Adrenal gland (tissue), 12 donors: Measurements from ENCODE around the gene ACTR8. TPM values are rescaled to one million over a fixed set of nuclear protein-coding genes. Genes with fewer than 3 reads are reported as not detected.

ENCODE experiments used
- DNase-seq, 7 donors: peaks; one replicate each; pipeline ENCODE4 v3.0.0-alpha.2; 2019 to 2020
- H3K27ac ChIP-seq, 5 donors: fragments of 200-600 bp; sonication (generic) in 4 of 5; 1 replicate in 3 of 5; 2 replicates in 2 of 5; pipeline versions ENCODE4 v1.5.1 to v1.8.0; 2016 to 2020; ENCODE audit warnings: mild to moderate bottlenecking in 1 of 5
- H3K27me3 ChIP-seq: fragments of 200-600 bp; 2 replicates; pipeline ENCODE4 v1.8.0; 2021
- H3K36me3 ChIP-seq, 2 donors: fragments of 200-600 bp; replicated peaks in 1 of 2; 1 replicate in 1 of 2; 2 replicates in 1 of 2; pipeline versions ENCODE4 v1.5.1 to v1.8.0; 2018 to 2022
- H3K4me1 ChIP-seq, 2 donors: fragments of 200-600 bp; replicated peaks in 1 of 2; 1 replicate in 1 of 2; 2 replicates in 1 of 2; pipeline versions ENCODE4 v1.5.1 to v1.8.0; 2018 to 2021
- H3K4me3 ChIP-seq, 4 donors: fragments of 200-600 bp; sonication (generic) in 3 of 4; one replicate each; pipeline ENCODE4 v1.5.1; 2016 to 2018
- H3K9me3 ChIP-seq, 3 donors: fragments of 200-600 bp; sonication (generic) in 1 of 3; replicated peaks in 1 of 3; 1 replicate in 2 of 3; 2 replicates in 1 of 3; pipeline versions ENCODE4 v1.5.1 to v1.8.0; 2016 to 2021
- CTCF ChIP-seq, 6 experiments: fragments of 450-650 bp in 4 of 6; fragments of 200-600 bp in 2 of 6; sonication (generic) in 1 of 6; IDR thresholded peaks; 1 replicate in 5 of 6; 2 replicates in 1 of 6; pipeline versions ENCODE4 v1.5.1 to v1.8.0; 2016 to 2021; ENCODE audit warnings: antibody characterized with exemption in 6 of 6, mild to moderate bottlenecking in 2 of 6, moderate library complexity in 1 of 6
- POLR2A ChIP-seq, 2 donors: fragments of 450-650 bp; IDR thresholded peaks; one replicate each; pipeline ENCODE4 v1.6.1; 2017; ENCODE audit warnings: antibody characterized with exemption in 2 of 2, mild to moderate bottlenecking in 2 of 2, moderate library complexity in 1 of 2
- WGBS, 4 donors: extraction: QIAGEN DNeasy Blood & Tissue Kit in 2 of 4; methylation state at CpG; one replicate each; pipeline versions ENCODE4 v1.1.5 to v1.1.7; 2013 to 2017; 5-methylcytosine and 5-hydroxymethylcytosine counted together
- intact Hi-C, 2 donors: fragments of 100-400 bp; cut with DNase I; formaldehyde crosslinking; loops; one replicate each; pipeline versions ENCODE4 v1.14.1 to v1.15.0; 2022 to 2023
- polyA plus RNA-seq, 3 donors: library from polyadenylated mRNA; stranded (reverse); fragments of 200-250 nt in 2 of 3; fragments of 350-450 nt in 1 of 3; fragmentation: Illumina TruSeq in 1 of 3; extraction: RNeasy Lipid Tissue Mini Kit (QIAGEN cat#74804) in 1 of 3; gene quantifications; one replicate each; pipeline ENCODE4 v1.2.3, GENCODE V29; 2013 to 2014
- total RNA-seq, 9 donors: library from RNA; depleted of rRNA in 4 of 9; stranded (reverse); fragments of >200 nt in 4 of 9; fragments of 120-200 nt in 1 of 9; fragmentation: NEBNext Ultra II Directional in 1 of 9; extraction: Animal tissue kit (Norgen Biotek cat#: 25700) in 1 of 9; gene quantifications; one replicate each; pipeline versions ENCODE4 v1.1.0 to v1.2.4, GENCODE V29; 2013 to 2023
- donor health status: healthy with polysubstance abuse.
- donor health status: Bipolar disorder and iron deficiency.
- donor health status: DM: yes; HTN: yes; CAD: no.
- donor health status: DM: no; HTN: no; CAD: no.
- donor health status: DM: no; HTN: no; CAD: no.
- donor health status: DM: yes; HTN: yes; CAD: no.

Gene ACTR8
- total and polyA plus RNA-seq, 12 donors = 5.8 to 42.2 (median 21.1) TPM

DNA sequence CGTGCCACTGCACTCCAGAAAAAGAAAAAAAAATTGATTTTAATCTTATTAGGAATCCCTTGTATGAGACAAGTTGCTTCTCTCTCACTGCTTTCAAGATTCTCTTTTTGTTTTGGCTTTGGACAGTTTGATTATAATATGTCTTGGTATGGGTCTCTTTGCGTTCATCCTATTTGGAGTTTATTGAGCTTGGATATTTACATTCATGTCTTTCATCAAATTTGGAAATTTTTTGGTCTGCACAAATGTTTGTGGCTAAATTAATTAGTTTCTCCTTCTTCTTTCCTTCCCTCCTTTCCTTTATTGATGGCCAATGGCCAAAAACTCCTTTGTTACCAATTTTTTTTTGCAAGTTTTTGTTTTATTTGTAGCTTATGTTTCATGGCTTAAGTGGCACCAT is 37.8 kb upstream of the ACTR8 start:
- WGBS, 4 donors = 78 to 94% (median 87%) methylated on average over 2 of the region's 2 CpGs
- Histone ChIP-seq H3K36me3 (no peaks in the 10 kb centered on the region), H3K27ac (no peak overlapping the region), H3K27me3 (no peaks in the 10 kb centered on the region), H3K9me3 (no peaks in the 10 kb centered on the region), H3K4me1 (no peaks in the 10 kb centered on the region), H3K4me3 (no peak overlapping the region)
- DNase-seq = no peak
- TF ChIP-seq CTCF (IDR thresholded peaks at IDR 0.05) (no peak), POLR2A (IDR thresholded peaks at IDR 0.05) (no peak)
- intact Hi-C loops = no loop called here

GRCh38 chr3:53913401-53913800 is 31.4 kb upstream of the ACTR8 start:
- Histone ChIP-seq H3K4me3 (no peak overlapping the region), H3K27me3 (no peaks in the 10 kb centered on the region), H3K36me3 (no peaks in the 10 kb centered on the region), H3K4me1 (no peaks in the 10 kb centered on the region), H3K9me3 (no peaks in the 10 kb centered on the region), H3K27ac (no peak overlapping the region)
- WGBS, 4 donors = 75 to 90% (median 87%) methylated on average over 8 of the region's 8 CpGs
- no peak for TF ChIP-seq POLR2A (IDR thresholded peaks at IDR 0.05)
- TF ChIP-seq CTCF (IDR thresholded peaks at IDR 0.05) = no peak
- DNase-seq = no peak
- intact Hi-C loops = no loop called here

GRCh38 chr3:53902711-53903110 is 20.8 kb upstream of the ACTR8 start:
- Histone ChIP-seq H3K4me1 (no peaks in the 10 kb centered on the region), H3K36me3 (no peaks in the 10 kb centered on the region), H3K4me3 (no peak overlapping the region), H3K9me3 (no peaks in the 10 kb centered on the region), H3K27ac (no peak overlapping the region), H3K27me3 (peaks cover 15% of the 10 kb centered on the region)
- 76 to 84% (median 81%) methylated on average over 5 of the region's 5 CpGs for WGBS, 4 donors
- no peak for DNase-seq
- intact Hi-C loops = no loop called here
- TF ChIP-seq POLR2A (IDR thresholded peaks at IDR 0.05) = no peak
- no peak for TF ChIP-seq CTCF (IDR thresholded peaks at IDR 0.05)

DNA sequence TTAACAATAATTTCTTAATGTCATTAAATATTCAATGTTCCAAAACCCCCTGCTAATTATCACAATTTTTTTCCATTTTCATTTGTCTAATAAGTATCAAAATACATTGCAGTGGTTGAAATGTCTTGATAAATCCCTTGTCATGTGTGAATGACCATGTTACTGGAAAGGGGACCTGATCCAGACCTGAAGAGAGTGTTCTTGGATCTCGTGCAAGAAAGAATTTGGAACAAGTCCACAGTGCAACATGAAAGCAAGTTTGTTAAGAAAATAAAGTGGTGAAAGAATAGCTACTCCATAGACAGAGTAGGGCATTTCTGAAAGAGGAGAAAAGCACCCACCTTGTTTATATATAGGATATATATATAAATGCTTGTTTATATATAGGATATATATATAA is 20.1 kb upstream of the ACTR8 start:
- no peak for TF ChIP-seq POLR2A (IDR thresholded peaks at IDR 0.05)
- TF ChIP-seq CTCF (IDR thresholded peaks at IDR 0.05) = no peak
- WGBS, 4 donors = 35 to 46% (median 41%) methylated on average over 1 of the region's 1 CpG
- intact Hi-C loops = no loop called here
- H3K4me1 ChIP-seq = no peaks in the 10 kb centered on the region
- H3K27me3 ChIP-seq = peaks cover 14% of the 10 kb centered on the region
- no peak overlapping the region for H3K4me3 ChIP-seq
- no peak overlapping the region for H3K27ac ChIP-seq
- H3K36me3 ChIP-seq = no peaks in the 10 kb centered on the region
- no peaks in the 10 kb centered on the region for H3K9me3 ChIP-seq
- DNase-seq = no peak
